ENCODE results near the gene BZW1.

- TF ChIP-seq POLR2A (IDR thresholded peaks at IDR 0.05) (no peak), CTCF (IDR thresholded peaks at IDR 0.05) (no peak)
These were observed 23.5 kb upstream of the BZW1 start for GRCh38 chr2:200788121-200788718.

All from prostate gland (tissue), 2 donors.